ENCODE data around the gene SHISA4. TPM values are rescaled to one million over a fixed set of nuclear protein-coding genes. Genes with fewer than 3 reads are reported as not detected.

Gene SHISA4
- total and polyA plus RNA-seq, 2 donors (not counting 1 experiment from before 2014, with no cell fraction given), result 0.12 TPM; not detected in 1

DNA sequence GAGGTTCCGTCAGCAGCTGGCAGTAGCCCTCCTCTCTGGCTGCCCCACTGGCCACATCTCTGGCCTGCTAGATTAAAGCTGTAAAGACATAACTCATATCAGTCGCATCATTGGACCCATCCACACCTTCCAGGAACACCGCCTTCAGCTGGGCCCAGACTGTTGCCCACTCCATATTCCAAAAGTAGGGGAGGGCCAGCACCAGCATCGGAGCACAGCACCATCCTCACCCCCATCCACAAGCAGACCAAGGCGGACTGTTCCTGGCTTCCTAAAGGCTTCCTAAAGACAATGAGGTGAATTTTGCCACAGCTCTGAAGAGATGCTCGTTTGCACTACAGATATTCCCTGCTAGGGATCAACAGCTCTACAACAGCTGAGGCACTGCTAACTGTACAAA, 3.5 kb downstream of the SHISA4 start:
- 89% methylated on average over 5 of the region's 6 CpGs for WGBS (ENCODE audit: insufficient coverage)
- Histone ChIP-seq H3K4me3 (ENCODE audit: control extremely low read depth in 1 of 5, extremely low read depth in 1 of 5, insufficient read depth in 1 of 5, low read depth in 2 of 5, low read length in 4 of 5) (no peak overlapping the region), H3K36me3 (replicated peaks in 1 of 2; ENCODE audit: control extremely low read depth in 1 of 2, control insufficient read depth in 1 of 2, extremely low read depth in 1 of 2, insufficient read depth in 2 of 2, low read length in 1 of 2) (no peaks in the 10 kb centered on the region), H3K27me3 (replicated peaks in 1 of 4; ENCODE audit: control extremely low read depth in 1 of 4, control insufficient read depth in 3 of 4, insufficient read depth in 4 of 4, low read length in 3 of 4) (peaks cover 0 to 58% (median 32%) of the 10 kb centered on the region in 4 experiments), H4K20me1 (ENCODE audit: control insufficient read depth, insufficient read depth, low read length, poor library complexity, severe bottlenecking) (no peaks in the 10 kb centered on the region), H2AFZ (ENCODE audit: insufficient read depth, low read depth, low read length, poor library complexity, severe bottlenecking) (no peak overlapping the region), H3K9ac (ENCODE audit: low read length) (no peak overlapping the region), H3K4me1 (ENCODE audit: control insufficient read depth in 2 of 2, insufficient read depth in 2 of 2, low read length in 2 of 2) (peaks cover 17 to 20% of the 10 kb centered on the region in 2 donors), H3K79me2 (ENCODE audit: control insufficient read depth, insufficient read depth, low read length) (no peaks in the 10 kb centered on the region), H3K27ac (ENCODE audit: low read length in 2 of 2) (no peak overlapping the region), H3K9me3 (ENCODE audit: control extremely low read depth in 1 of 3, control insufficient read depth in 2 of 3, insufficient read depth in 1 of 3, low read length in 2 of 3) (peaks cover 0 to 13% (median 0%) of the 10 kb centered on the region in 3 donors), H3K4me2 (replicated peaks; ENCODE audit: low read depth, low read length, poor library complexity, severe bottlenecking) (no peak overlapping the region)
- no peak overlapping the region for H3K27ac Mint-ChIP-seq
- DNase-seq (no peak), ATAC-seq (ENCODE audit: low read depth) (no peak)
- POLR2A ChIA-PET, result no interaction called here
- H3K4me3 Mint-ChIP-seq, result no peak overlapping the region
- H3K27me3 Mint-ChIP-seq, result peaks cover 44% of the 10 kb centered on the region
- no peaks in the 10 kb centered on the region for H3K9me3 Mint-ChIP-seq (ENCODE audit: insufficient read depth)
- intact Hi-C loops (cut with micrococcal nuclease), result no loop called here
- CTCF ChIA-PET, result interaction anchor here (0.8 to 1.3 kb wide), 2 partner anchors 20 to 81 kb away, joined by 3 read pairs; no protein-coding TSS in a partner anchor
- H3K4me1 Mint-ChIP-seq, result peaks cover 8% of the 10 kb centered on the region
- TF ChIP-seq EZH2 (IDR thresholded peaks at IDR 0.05; ENCODE audit: borderline replicate concordance, insufficient read depth, low read depth, low read length, poor library complexity, severe bottlenecking) (no peak), CTCF (IDR thresholded peaks at IDR 0.05) (no peak)

DNA sequence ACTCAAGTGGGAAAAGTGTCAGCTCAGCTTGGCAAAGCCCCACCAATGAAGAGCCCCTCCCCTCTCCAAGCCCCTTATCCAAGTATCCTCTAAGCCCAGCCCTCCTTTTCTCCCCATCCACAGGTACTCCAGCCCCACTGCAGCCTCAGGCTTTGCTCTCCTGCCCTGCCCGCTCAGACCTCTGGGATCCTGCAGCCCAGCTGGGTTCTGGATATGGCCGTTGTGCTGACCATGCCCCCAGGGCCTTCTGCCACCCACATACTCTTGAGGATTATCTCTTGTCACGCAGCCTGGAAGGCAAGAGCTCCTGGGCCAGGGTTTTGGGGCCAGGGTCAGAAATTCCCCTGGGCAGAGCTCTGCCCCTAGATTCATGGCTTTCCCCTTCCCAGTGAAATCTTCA, 4.7 kb downstream of the SHISA4 start:
- Mint-ChIP-seq H3K27me3 (peaks cover 38% of the 10 kb centered on the region), H3K4me3 (no peak overlapping the region), H3K4me1 (peaks cover 8% of the 10 kb centered on the region), H3K27ac (no peak overlapping the region), H3K9me3 (ENCODE audit: insufficient read depth) (no peaks in the 10 kb centered on the region)
- H3K27me3 ChIP-seq (replicated peaks in 1 of 4; ENCODE audit: control extremely low read depth in 1 of 4, control insufficient read depth in 3 of 4, insufficient read depth in 4 of 4, low read length in 3 of 4), result peaks cover 0 to 46% (median 22%) of the 10 kb centered on the region in 4 experiments
- no peak overlapping the region for H3K4me2 ChIP-seq (replicated peaks; ENCODE audit: low read depth, low read length, poor library complexity, severe bottlenecking)
- WGBS (ENCODE audit: insufficient coverage), result 84% methylated on average over 3 of the region's 3 CpGs
- DNase-seq (no peak), ATAC-seq (ENCODE audit: low read depth) (no peak)
- ChIA-PET POLR2A (no interaction called here), CTCF (interaction anchor here (0.9 to 5.5 kb wide), 3 partner anchors 46 to 106 kb away, joined by 4 to 51 read pairs (median 4); no protein-coding TSS in a partner anchor)
- H3K9ac ChIP-seq (ENCODE audit: low read length), result no peak overlapping the region
- no peaks in the 10 kb centered on the region for H3K79me2 ChIP-seq (ENCODE audit: control insufficient read depth, insufficient read depth, low read length)
- H3K27ac ChIP-seq (ENCODE audit: low read length in 2 of 2), result no peak overlapping the region
- H3K4me3 ChIP-seq (ENCODE audit: control extremely low read depth in 1 of 5, extremely low read depth in 1 of 5, insufficient read depth in 1 of 5, low read depth in 2 of 5, low read length in 4 of 5), result no peak overlapping the region
- H3K4me1 ChIP-seq (ENCODE audit: control insufficient read depth in 2 of 2, insufficient read depth in 2 of 2, low read length in 2 of 2), result peaks cover 13 to 15% of the 10 kb centered on the region in 2 donors
- intact Hi-C loops (cut with micrococcal nuclease), result no loop called here
- TF ChIP-seq CTCF (IDR thresholded peaks at IDR 0.05) (no peak), EZH2 (IDR thresholded peaks at IDR 0.05; ENCODE audit: borderline replicate concordance, insufficient read depth, low read depth, low read length, poor library complexity, severe bottlenecking) (no peak)
- H2AFZ ChIP-seq (ENCODE audit: insufficient read depth, low read depth, low read length, poor library complexity, severe bottlenecking), result no peak overlapping the region
- H4K20me1 ChIP-seq (ENCODE audit: control insufficient read depth, insufficient read depth, low read length, poor library complexity, severe bottlenecking), result no peaks in the 10 kb centered on the region
- no peaks in the 10 kb centered on the region for H3K36me3 ChIP-seq (replicated peaks in 1 of 2; ENCODE audit: control extremely low read depth in 1 of 2, control insufficient read depth in 1 of 2, extremely low read depth in 1 of 2, insufficient read depth in 2 of 2, low read length in 1 of 2)
- peaks cover 0 to 9% (median 0%) of the 10 kb centered on the region in 3 donors for H3K9me3 ChIP-seq (ENCODE audit: control extremely low read depth in 1 of 3, control insufficient read depth in 2 of 3, insufficient read depth in 1 of 3, low read length in 2 of 3)
